ENCODE measurements around the gene RAB11A. TPM values are rescaled to one million over a fixed set of nuclear protein-coding genes. Genes with fewer than 3 reads are reported as not detected.

The RAB11A gene
- total RNA-seq, 1 donor from 2014 or later, result 234 TPM

GRCh38 chr15:65940618-65940909 lies 71.3 kb downstream of the RAB11A start:
- no peaks in the 10 kb centered on the region for H3K9me3 Mint-ChIP-seq (ENCODE audit: low read depth)
- H3K36me3 Mint-ChIP-seq (ENCODE audit: insufficient read depth), result no peaks in the 10 kb centered on the region
- H3K4me1 Mint-ChIP-seq (ENCODE audit: low read depth), result no peaks in the 10 kb centered on the region
- peaks cover 6% of the 10 kb centered on the region for H3K27me3 Mint-ChIP-seq
- H3K27ac Mint-ChIP-seq, result no peak overlapping the region
- TF ChIP-seq, protein P1, sequence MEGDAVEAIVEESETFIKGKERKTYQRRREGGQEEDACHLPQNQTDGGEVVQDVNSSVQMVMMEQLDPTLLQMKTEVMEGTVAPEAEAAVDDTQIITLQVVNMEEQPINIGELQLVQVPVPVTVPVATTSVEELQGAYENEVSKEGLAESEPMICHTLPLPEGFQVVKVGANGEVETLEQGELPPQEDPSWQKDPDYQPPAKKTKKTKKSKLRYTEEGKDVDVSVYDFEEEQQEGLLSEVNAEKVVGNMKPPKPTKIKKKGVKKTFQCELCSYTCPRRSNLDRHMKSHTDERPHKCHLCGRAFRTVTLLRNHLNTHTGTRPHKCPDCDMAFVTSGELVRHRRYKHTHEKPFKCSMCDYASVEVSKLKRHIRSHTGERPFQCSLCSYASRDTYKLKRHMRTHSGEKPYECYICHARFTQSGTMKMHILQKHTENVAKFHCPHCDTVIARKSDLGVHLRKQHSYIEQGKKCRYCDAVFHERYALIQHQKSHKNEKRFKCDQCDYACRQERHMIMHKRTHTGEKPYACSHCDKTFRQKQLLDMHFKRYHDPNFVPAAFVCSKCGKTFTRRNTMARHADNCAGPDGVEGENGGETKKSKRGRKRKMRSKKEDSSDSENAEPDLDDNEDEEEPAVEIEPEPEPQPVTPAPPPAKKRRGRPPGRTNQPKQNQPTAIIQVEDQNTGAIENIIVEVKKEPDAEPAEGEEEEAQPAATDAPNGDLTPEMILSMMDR (IDR thresholded peaks at IDR 0.05; ENCODE audit: unreplicated experiment), result no peak
- no peak for DNase-seq (ENCODE audit: low spot score, unreplicated experiment)
- H3K4me3 Mint-ChIP-seq (ENCODE audit: low read depth), result no peak overlapping the region

Other genes starting within 250 kb of the RAB11A start
- gene SLC24A1, start 247.6 kb upstream of the RAB11A start, total RNA-seq, result 9.6 and 10.3 TPM in 2 replicates
- 17.5 and 17.9 TPM in 2 replicates for gene DENND4A, start 77.2 kb upstream of the RAB11A start, total RNA-seq

Data from progenitor cell of endocrine pancreas (in vitro differentiated cells).